GM18520 (cell line): ENCODE data around the gene RAD51C.
"Not testable (repeated sequence)": the region's sequence is repeated elsewhere in the genome, so short reads cannot be mapped to it uniquely, and the experiment has no call there.

Source experiments
- ATAC-seq: cut with Tn5 transposase; IDR thresholded peaks from one replicate; pipeline ENCODE4 v1.9.1; 2021; ENCODE audit not compliant: unreplicated experiment

RAD51C gene

DNA sequence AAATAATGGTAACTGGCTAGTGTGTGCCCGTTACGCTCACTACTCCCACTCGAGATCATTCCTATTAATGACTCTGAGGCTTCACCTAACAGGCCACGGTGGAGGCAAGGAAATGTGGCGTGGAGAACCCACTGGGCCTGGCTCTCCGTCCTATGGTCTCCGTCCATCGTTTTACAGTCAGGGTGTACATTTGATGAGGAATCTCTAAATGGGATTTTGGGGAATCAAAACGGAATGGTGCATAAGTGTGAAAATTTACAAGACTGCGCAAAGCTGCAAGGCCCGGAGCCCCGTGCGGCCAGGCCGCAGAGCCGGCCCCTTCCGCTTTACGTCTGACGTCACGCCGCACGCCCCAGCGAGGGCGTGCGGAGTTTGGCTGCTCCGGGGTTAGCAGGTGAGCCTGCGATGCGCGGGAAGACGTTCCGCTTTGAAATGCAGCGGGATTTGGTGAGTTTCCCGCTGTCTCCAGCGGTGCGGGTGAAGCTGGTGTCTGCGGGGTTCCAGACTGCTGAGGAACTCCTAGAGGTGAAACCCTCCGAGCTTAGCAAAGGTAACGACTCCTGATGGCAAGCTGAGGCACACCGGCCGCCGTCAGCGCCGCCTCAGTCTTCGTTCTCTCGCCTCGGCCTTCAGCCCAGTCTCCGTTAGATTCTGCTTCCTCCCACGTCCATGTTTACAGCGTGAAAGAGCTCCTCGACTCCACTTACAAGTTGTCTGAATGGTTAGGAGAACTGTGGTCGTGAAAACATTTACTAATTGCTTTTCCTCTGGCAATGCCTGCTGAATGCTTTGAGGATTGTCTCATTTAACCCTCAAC lies at the start of gene RAD51C:
Gene RAD51C, plus strand, starts transcription at position 364 of the 817 bp plus-strand sequence. Its CDS starts 42 bp downstream, at position 406.
- peak; percentile 92 for ATAC-seq

DNA sequence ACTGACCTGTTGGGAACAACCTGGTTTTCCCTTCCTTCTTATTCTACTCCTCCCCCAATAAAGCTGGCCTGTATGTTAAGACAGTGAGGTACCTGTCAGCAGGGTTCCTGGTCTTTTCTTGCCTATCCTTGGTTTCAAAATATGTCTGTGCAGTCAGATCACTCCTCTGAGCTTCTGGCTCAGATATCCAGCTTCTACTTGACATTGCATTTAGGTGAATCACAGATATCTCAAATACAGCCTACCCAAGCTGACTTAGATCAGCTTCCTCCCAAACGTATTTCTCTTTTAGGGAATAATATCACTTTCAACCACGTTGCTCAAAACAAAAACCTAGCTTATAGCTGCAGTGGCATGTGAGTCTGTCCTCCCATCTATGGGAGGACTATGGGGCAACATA lies 49.3 kb upstream of the RAD51C start:
- ATAC-seq, result no peak

DNA sequence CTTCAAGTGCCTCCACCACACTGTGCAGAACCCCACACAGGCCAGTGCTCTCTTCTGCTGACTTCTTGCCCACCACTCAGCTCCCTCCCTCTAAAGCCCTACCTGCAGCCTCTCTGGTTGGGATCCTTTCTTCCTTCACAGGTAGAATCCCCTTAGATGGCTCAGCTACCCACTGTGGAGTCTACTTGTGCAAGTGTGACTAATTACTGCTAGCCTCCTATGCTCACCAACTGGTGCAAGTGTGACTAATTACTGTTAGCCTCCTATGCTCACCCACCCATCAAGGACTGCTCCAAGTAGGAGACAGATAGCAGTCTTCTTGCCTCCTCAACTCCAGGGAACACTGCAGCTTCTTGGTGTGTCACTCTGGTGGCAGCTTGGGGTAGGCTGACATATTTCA lies 44.2 kb upstream of the RAD51C start:
- no peak for ATAC-seq

DNA sequence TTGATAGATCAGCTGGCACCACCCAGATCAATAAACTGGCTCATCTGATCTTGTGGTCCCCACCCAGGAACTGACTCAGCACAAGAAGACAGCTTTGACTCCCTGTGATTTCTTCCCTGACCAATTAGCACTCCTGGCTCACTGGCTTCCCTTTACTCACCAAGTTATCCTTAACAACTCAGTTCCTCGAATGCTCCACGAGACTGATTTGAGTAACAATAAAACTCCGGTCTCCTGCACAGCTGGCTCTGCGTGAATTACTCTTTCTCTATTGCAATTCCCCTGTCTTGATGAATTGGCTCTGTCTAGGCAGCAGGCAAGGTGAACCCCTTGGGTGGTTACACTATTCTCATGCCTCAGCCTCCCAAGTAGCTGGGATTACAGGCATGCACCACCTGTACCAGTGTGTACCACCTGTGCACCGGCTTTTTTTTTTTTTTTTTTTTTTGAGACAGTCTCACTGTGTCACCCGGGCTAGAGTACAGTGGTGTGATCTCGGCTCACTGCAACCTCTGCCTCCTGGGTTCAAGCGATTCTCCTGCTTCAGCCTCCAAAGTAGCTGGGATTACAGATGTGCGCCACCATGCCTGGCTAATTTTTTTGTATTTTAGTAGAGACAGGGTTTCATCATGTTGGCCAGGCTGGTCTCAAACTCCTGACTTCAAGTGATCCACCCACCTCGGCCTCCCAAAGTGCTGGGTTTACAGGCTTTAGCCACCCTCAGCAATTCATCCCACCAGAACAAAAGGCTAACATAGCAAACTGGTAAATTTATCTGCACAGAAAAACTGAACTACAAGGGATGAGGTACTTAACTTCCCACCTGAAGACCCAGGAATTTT lies 34.2 kb upstream of the RAD51C start:
- ATAC-seq, result not testable (repeated sequence)

DNA sequence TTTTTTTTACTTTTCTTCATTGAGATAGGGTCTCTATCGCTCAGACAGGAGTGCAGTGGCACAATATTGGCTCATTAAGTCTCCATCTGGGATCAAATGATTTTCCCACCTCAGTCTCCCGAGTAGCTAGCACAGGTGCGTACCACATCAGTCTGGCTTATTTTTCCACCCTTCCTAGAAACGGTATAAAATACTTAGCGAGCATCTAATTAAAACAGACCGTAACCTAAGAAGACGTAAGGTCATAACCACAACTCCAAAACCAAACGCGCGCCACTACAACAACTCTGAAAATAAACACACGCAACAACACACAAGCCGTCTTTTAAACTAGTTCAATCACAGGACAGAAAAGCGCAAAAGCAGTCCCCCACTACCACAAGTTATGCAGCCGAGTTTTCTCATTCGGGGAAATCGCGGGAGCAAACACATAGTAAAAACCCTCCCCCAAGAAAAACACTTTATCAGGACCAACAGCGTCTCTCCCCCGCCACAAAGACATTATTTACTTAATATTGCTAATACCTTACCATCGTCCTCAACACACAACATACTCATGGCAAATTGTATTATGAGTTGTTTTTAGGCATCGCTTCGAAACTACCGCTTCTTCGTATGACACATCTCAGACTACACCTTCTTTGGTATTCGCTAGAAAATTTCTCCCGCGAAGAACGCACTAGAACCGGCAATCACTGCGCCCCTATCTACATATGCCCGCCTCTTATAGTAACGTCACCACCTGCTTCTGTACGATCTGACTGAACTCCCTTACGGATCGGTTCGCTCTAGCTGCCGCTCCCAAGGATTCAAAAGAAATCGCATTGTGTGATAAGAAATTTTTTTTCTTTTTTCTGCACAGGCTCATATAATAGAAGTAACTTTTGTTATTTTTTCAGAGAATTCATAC lies 33.3 kb upstream of the RAD51C start:
- peak; percentile 44 for ATAC-seq

DNA sequence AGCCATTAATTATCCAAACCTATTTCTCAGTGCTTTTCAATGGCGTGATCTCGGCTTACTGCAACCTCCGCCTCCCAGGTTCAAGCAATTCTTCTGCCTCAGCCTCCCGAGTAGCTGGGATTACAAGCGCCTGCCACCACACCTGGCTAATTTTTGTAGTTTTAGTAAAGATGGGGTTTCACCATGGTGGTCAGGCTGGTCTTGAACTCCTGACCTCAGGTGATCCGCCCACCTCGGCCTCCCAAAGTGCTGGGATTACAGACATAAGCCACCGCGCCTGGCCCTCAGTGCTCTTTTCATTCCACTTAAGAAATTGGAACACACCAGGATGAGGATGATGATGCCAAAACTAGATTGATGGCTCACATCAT lies 32.7 kb upstream of the RAD51C start:
- ATAC-seq, result not testable (repeated sequence)

DNA sequence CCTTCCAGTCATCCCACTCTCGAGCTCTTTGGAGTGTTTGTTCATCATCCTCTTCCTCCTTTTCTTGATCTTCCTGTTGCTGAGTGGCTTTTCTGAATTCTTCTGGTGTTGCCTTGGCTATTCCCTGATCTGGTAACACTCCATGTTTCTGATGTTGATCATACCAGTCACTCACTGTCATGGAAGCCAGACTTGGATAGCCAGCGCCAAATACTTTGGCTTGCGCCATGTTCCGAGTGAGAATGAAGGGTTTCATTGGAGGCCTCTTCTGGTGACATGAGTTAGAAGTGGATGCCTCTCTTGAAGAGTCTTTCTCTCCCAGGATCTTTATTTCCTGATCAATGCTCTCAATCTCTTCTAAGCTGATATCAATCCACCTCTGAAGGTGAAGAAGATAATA lies 31.8 kb upstream of the RAD51C start:
- no peak for ATAC-seq

DNA sequence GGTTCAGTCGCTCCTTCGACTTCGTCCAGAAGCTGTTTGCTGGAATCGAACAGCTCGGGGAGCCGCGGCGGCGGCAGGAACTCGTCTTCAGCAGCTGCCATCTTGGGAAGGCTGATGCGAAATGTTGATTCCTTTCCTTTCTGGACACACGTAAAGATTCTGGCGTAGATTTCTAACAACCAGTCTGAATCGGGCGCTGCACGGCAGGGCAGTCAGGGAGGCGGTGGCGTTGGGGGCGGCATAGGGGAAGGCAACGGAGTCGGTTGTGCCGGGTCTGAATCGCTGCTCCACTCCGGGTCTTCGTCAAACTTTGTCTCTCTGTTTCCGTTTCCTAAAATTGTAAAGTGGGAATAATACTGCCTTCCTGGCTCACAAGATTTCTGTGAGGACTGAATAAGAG lies 30.9 kb upstream of the RAD51C start:
- ATAC-seq, result no peak

DNA sequence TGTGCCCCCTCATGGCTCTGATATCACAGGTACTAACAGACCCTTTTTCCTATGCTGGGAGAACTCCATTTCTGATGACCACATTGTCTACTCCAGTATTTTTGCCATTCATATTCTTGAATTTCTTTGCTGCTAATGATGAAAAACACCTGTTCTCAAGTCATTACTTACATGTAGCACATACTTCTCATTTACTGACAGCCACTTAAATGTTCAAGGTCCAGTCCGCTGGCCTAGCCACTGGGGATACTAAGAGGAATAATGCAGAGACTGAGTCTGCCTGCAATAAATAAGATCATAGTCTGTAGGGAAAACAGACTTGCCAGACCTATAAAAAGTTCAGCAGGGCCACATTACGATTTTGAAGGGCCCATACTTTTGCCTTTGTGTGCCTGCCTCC lies 28.1 kb upstream of the RAD51C start:
- no peak for ATAC-seq

DNA sequence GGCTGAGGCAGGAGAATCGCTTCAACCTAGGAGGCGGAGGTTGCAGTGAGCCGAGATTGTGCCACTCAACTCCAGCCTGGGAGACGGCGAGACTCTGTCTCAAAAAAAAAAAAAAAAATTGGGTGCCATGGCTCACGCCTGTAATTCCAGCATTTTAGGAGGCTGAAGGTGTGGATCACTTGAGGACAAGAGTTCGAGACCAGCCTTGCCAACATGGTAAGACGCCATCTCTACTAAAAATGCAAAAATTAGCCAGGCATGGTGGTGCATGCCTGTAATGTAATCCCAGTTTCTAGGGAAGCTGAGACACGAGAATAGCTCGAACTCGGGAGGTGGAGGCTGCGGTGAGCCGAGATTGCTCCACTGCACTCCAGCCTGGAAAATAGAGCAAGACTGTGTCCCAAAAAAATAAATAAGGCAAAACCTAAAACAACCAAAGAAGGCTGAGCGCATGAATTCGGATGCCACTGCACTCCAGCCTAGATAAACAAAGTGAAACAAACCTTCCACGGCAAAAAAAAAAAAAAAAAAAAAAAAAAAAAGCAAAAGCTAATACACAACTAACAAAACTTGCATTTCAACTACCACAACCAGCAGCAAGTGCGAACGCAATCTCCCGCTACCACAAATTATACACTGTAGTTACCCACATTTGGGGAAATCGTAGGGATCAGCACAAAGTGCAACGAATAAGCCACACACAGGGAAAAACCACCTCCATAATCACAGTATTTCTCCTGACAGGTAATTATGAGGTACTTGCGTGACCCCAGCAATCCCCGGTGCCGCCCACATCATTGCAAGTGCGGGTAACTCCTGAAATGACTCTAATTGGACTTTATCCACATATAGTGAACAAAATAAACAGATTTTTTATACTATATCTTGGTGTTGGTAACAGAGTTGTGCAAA lies 26.2 kb upstream of the RAD51C start:
- no peak for ATAC-seq

DNA sequence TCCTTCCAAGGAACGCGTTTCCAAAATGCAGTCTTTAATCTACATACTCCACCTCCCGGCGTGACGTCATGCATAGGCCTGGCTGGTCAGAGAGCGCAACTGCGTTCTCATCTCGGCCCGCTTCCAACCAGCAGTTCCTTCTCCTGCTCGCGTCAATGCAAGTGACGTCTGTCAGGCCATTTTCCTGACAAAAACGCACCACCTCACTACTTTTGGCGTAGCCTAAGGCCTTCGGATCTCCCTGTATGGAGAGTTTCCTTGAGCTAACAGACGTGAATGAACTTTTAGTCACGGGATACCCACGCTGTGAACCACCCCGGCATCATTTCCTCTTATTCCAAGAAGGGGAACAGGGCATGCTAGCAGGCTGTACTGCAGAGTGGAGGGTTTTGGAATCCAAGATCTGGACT lies 25.5 kb upstream of the RAD51C start:
- ATAC-seq, result no peak

DNA sequence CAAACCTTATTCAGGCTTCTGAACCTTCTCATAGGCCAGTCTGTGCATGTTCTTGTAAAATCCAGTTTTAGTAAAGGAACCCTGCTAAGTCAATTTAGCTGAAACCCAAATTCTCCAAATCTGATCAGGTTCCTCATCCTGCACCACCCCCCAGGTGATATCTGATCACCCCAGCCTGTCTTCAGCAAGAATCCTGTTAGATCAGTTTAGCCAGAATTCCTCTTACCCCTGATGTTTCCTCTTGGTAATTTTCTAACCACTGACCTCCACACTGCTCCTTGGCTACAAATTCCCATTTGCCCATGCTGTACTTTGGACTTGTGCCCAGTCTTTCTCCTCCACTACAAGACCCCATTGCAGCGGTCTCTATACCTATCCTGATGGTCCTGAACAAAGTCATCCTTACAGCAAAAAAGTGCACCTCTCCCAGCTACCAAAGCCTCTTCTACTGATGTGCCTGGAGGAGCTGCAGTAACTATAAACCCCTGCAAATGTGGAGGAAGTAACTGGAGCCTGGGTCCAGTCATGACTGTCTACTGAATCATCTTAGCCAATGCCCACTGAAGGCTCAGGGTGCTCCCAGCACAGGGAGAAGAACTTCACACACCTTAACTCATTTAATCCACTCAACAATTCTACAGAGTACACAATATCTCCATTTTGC lies 24.3 kb upstream of the RAD51C start:
- ATAC-seq, result no peak

DNA sequence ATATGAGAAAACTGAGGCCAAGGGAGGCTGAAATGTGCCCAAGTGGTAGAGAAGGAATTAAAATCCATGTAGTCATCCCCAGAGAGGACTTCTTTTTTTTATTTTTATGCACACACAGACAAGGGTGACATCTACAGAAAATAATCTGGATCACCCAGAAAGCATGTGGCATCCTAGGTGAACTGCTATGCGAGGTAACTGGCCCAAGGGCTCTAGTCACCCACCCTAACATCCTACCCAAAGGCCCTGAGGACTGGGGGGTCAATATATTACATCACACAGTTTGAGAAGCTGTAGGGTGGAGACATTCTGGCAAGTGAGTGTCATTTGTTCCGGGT lies 23.8 kb upstream of the RAD51C start:
- ATAC-seq, result no peak

DNA sequence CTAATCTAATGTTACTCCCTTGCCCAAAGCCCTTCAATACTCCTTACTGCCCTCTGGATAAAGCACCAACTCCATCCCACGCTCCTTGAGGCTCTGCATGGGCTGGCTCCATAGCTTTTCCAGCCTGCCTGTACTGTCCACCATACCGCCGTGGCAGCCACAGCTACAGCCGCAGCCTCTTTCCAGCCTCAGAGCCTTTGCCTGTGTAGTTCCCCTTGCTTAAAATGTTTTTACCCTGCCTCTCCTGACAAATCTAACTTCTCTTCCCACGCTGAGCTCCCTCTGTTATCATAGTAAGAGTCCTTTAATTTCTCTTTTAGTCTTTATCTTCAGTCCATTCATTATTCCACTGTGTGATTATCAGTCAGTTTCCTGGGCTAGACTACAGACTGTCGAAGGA lies 22.5 kb upstream of the RAD51C start:
- no peak for ATAC-seq

DNA sequence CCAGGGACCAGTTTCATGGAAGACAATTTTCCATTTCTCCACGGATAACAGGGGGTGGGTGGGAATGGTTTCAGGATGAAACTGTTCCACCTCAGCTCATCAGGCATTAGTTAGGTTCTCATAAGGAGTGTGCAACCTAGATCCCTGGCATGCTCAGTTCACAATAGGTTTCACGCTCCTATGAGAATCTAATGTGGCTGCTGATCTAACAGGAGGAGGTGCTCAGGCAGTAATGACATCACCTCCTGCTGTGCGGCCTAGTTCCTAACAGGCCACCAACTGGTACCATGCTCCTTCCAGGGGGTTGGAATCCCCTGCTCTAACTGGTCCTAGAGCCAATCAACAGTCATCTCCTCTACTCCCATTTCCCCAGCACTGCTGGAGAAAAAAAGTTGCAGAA lies 20.4 kb upstream of the RAD51C start:
- no peak for ATAC-seq

DNA sequence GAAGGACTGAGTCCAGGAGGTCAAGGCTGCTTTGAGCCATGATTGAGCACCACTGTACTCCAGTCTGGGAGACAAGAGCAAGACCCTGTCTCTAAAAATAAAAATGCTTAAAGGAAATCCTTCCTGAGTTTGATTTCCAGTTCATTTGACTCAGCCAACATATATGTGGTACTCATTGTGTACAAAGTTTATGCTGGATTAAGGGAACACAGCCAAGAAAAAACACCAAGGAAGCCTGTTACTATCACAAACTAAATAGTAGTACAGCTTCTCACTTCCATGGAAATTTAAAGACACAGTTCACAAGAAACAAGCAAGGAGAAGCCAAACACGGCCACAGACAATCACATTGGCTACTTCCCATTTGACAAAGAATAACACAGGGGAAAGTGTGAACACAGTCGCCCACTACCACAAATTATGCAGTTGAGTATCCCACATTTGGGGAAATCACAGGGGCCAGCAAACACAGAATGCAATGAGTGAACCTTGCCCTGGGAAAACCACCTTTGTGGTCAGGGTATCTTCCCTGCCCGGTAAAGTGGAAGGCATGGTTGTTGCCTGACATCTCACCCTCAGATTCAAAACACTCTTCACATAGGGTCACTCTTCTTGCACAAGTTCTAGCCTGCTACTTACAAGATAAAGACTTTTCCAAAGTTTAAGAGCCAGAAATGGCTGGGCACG lies 15.1 kb upstream of the RAD51C start:
- ATAC-seq, result no peak

DNA sequence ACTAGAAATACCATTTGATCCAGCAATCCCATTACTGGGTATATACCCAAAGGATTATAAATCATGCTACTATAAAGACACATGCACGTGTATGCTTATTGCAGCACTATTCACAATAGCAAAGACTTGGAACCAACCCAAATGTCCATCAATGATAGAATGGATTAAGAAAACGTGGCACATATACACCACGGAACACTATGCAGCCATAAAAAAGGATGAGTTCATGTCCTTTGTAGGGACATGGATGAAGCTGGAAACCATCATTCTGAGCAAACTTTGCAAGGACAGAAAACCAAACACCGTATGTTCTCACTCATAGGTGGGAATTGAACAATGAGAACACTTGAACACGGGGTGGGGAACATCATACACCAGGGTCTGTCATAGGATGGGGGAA lies 14.1 kb upstream of the RAD51C start:
- not testable (repeated sequence) for ATAC-seq

DNA sequence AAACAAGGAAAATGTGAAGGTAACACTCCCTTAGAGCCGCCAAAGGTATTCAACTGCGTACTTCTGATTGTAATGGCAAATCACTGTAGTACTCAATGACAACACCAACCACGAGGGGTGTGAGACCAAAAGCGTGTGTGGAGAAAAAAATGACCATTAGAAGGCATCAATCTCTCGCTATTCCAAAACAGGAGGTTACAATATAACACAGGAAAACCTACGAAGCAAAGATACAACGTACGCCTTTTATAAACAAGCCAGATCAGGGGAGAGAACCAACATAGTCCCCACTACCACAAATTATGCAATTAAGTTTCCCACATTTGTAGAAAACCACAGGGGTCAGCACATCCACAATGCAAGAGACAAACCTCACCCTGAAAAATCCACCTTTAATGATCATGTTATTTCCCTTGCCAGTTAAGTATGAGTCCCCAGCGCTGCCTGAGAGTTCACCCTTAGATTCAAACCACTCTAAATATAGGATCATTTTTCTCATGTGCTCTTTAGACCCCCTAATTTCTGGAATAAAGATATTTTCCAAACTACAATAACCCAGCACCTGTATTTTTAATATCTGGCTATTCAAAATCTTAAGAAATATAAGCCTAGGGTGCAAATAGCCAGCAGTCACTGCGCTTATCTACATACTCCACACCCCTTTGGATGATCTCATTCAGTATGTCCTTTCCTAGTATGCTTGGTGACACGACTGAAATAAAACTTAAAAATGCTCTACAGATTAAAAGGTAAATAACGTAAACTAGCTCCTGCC lies 13.0 kb upstream of the RAD51C start:
- no peak for ATAC-seq

DNA sequence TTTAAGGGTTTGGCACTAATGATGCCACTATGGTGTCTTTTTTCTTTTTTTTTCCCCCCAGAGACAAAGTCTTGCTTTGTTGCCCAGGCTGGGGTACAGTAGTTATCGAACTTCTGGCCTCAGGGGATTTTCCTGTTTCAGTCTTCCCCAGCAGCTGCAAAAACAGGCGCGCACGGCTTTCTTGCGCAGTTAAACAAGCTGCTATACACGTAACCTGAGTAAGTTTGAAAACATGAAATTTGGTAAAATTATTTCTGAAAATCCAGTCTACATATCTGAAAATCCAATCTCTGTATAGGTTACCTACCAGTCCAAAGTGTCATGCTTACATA lies 12.4 kb upstream of the RAD51C start:
- no peak for ATAC-seq
